ENCODE measurements around the gene PTPN22. TPM values are rescaled to one million over a fixed set of nuclear protein-coding genes. Genes with fewer than 3 reads are reported as not detected.

The PTPN22 gene
- total and polyA plus RNA-seq, 2 donors: 35.2 to 51.1 TPM

DNA sequence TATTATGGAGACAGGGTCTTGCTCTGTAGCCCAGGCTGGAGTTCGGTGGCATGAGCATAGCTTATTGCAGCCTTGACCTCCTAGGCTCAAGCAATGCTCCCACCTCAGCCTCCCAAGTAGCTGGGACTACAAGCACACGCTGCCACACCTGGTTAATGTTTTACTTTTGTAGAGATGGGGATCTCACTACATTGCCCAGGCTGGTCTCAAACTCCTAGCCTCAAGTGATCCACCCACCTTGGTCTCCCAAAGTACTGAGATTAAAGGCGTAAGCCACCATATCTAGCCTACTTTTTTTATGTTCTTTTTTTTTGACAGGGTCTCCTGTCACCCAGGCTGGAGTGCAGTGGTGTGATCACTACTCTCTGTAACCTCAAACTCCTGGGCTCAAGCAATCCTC, 21.8 kb upstream of the PTPN22 start:
- DNase-seq (ENCODE audit: low read depth in 6 of 9, low spot score in 9 of 9): no peak
- WGBS: 98% methylated on average over 3 of the region's 3 CpGs
- H3K27ac ChIP-seq (ENCODE audit: low read depth in 1 of 2, low read length in 1 of 2): no peak overlapping the region
- H3K36me3 ChIP-seq (ENCODE audit: control insufficient read depth in 2 of 2, insufficient read depth in 2 of 2, low read length in 1 of 2): peaks cover 23 to 42% of the 10 kb centered on the region in 2 donors
- H3K4me3 ChIP-seq (ENCODE audit: low read length in 2 of 2): no peak overlapping the region
- no peaks in the 10 kb centered on the region for H3K27me3 ChIP-seq (ENCODE audit: control insufficient read depth in 2 of 2, insufficient read depth in 1 of 2, low read length in 1 of 2)
- no peaks in the 10 kb centered on the region for H3K9me3 ChIP-seq (ENCODE audit: control insufficient read depth in 2 of 2, insufficient read depth in 1 of 2, low read length in 1 of 2)
- H3K4me1 ChIP-seq (ENCODE audit: control insufficient read depth in 2 of 2, insufficient read depth in 2 of 2, low read length in 2 of 2): no peaks in the 10 kb centered on the region

DNA sequence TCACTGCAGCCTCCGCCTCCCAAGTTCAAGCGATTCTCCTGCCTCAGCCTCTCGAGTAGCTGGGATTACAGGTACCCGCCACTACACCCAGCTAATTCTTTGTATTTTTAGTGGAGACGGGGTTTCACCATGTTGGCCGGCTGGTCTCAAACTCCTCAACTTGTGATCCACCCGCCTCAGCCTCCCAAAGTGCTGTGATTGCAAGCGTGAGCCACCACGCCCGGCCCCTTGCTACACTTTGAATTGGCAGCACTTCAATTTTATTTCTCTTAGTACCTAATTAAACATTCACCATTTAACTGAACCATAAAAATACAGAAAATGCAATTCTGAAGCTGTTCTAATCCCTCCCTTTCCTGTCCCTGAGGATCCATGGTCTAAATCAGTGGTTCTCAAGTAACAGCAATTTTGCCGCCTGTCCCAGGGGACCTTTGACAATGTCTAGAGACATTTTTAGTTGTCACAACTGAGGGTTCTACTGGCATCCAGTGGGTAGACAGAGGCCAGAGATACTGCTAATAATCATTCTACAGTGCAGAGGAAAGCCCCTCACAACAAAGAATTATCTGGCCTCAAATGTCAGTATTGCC, 20.2 kb upstream of the PTPN22 start:
- 88% methylated on average over 11 of the region's 11 CpGs for WGBS
- Histone ChIP-seq H3K36me3 (ENCODE audit: control insufficient read depth in 2 of 2, insufficient read depth in 2 of 2, low read length in 1 of 2) (peaks cover 13 to 28% of the 10 kb centered on the region in 2 donors), H3K4me1 (ENCODE audit: control insufficient read depth in 2 of 2, insufficient read depth in 2 of 2, low read length in 2 of 2) (no peaks in the 10 kb centered on the region), H3K4me3 (ENCODE audit: low read length in 2 of 2) (no peak overlapping the region), H3K27me3 (ENCODE audit: control insufficient read depth in 2 of 2, insufficient read depth in 1 of 2, low read length in 1 of 2) (no peaks in the 10 kb centered on the region), H3K27ac (ENCODE audit: low read depth in 1 of 2, low read length in 1 of 2) (no peak overlapping the region), H3K9me3 (ENCODE audit: control insufficient read depth in 2 of 2, insufficient read depth in 1 of 2, low read length in 1 of 2) (no peaks in the 10 kb centered on the region)
- DNase-seq (ENCODE audit: low read depth in 6 of 9, low spot score in 9 of 9): no peak

DNA sequence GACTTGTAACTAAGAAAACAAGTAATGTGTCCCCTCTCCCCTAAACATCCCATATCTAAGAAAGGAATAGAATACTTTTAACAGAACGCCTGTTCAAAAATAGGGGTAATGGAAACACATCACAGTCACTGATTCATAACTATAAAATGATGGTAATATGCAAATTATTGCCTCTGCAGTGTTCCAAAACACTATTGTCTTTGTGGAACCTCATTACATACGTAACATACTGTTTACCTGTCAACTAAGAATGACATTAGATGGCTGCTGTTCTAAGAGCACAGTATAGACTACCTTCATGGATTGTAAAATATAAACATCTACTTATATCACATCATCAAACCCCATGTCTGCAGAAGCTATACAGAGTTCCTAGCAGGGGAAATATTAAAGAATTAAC, 19.3 kb upstream of the PTPN22 start:
- Histone ChIP-seq H3K36me3 (ENCODE audit: control insufficient read depth in 2 of 2, insufficient read depth in 2 of 2, low read length in 1 of 2) (peaks cover 8 to 20% of the 10 kb centered on the region in 2 donors), H3K27me3 (ENCODE audit: control insufficient read depth in 2 of 2, insufficient read depth in 1 of 2, low read length in 1 of 2) (no peaks in the 10 kb centered on the region), H3K27ac (ENCODE audit: low read depth in 1 of 2, low read length in 1 of 2) (no peak overlapping the region), H3K4me3 (ENCODE audit: low read length in 2 of 2) (no peak overlapping the region), H3K9me3 (ENCODE audit: control insufficient read depth in 2 of 2, insufficient read depth in 1 of 2, low read length in 1 of 2) (no peaks in the 10 kb centered on the region), H3K4me1 (ENCODE audit: control insufficient read depth in 2 of 2, insufficient read depth in 2 of 2, low read length in 2 of 2) (no peaks in the 10 kb centered on the region)
- DNase-seq (ENCODE audit: low read depth in 6 of 9, low spot score in 9 of 9): no peak
- 70% methylated on average over 2 of the region's 2 CpGs for WGBS

DNA sequence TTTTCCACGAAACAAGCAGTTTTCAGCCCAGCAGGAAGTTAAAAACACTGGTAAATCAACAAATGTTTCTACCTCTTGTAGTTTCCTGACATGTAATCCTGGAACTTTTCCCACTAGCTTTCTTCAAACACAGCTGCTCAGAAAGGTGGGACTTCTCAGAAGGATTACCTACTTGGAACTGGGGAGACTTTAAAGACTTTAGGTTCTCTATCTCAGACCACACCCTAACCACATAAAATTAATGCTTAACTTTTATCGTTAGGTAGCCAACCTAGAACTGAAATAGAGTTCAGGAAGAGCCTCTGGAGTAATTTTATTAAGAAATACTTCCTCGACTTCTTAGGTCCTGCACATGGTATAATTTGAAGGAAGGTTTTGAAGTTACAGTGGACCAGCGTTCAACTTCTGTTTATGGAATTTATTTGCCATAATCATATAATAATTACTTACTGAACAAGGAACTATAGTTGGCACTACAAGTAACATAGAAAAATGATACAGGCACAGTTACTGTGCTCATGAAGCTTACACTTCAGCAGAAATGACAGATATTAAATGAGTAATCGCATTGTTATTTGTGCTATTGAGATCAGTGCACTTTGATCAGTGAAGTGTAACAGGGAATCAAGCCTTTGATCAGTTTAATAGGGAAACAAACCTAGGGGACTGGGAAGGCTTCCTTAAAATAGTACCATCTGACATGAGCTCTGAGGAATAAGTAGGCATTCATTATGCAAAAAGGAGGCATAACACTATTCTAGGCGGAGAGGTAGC, 16.1 kb upstream of the PTPN22 start, which contains the start of gene BCL2L15:
BCL2L15 (minus strand) TSS at position 180 of the 774 bp plus-strand sequence. CDS start 206 bp downstream, outside the sequence.
- WGBS: 78% methylated on average over 6 of the region's 6 CpGs
- no peak within 1 kb of the TSS for H3K4me3 ChIP-seq (ENCODE audit: low read length in 2 of 2)
- H3K36me3 ChIP-seq (ENCODE audit: control insufficient read depth in 2 of 2, insufficient read depth in 2 of 2, low read length in 1 of 2): peaks cover 0 to 5% of the 10 kb centered on the region in 2 donors
- no peaks in the 10 kb centered on the region for H3K27me3 ChIP-seq (ENCODE audit: control insufficient read depth in 2 of 2, insufficient read depth in 1 of 2, low read length in 1 of 2)
- no peaks in the 10 kb centered on the region for H3K9me3 ChIP-seq (ENCODE audit: control insufficient read depth in 2 of 2, insufficient read depth in 1 of 2, low read length in 1 of 2)
- H3K4me1 ChIP-seq (ENCODE audit: control insufficient read depth in 2 of 2, insufficient read depth in 2 of 2, low read length in 2 of 2): no peaks in the 10 kb centered on the region
- DNase-seq (ENCODE audit: low read depth in 6 of 9, low spot score in 9 of 9): no peak
- H3K27ac ChIP-seq (ENCODE audit: low read depth in 1 of 2, low read length in 1 of 2): no peak within 1 kb of the TSS

DNA sequence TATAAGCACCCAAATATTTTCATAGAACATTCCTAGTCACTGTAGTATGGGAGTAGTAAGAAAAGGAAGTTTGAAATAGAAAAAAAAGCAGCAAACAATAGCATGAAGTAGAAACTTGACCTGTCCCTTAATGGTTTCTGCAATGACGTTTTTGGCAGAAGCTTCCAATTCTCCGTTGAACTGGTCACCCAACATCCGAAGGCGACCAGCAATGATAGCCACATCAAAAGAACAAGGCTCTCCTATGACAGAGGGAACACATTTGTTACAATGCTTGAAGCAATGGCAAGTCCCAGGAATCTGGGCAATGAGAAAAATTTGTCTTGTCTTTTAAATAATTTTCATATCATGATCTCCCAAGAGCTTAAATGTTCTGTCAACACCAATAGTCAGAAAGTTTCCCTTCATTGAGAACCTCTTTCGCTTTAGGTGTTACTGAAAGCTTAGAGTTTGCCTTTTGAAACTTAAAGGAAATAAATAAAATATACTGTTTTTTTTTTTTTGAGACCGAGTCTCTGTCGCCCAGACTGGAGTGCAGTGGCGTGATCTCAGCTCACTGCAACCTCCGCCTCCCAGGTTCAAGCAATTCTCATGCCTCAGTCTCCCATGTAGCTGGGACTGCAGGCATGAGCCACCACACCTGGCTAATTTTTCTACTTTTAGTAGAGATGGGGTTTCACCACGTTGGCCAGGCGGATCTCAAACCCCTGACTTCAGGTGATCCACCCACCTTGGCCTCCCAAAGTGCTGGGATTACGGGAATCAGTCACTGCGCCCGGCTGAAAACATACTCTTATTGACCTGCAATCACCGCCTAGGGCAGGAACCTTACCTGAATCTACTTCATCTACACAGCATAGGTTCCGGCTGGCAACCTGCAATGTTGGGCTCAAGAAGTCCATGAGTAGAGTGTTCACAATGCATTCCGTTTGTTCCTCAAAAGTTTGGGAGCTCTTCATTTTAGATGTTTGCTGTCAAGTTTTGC, 15.2 kb upstream of the PTPN22 start:
- H3K36me3 ChIP-seq (ENCODE audit: control insufficient read depth in 2 of 2, insufficient read depth in 2 of 2, low read length in 1 of 2): peaks cover 0 to 5% of the 10 kb centered on the region in 2 donors
- DNase-seq (ENCODE audit: low read depth in 6 of 9, low spot score in 9 of 9): no peak
- no peaks in the 10 kb centered on the region for H3K9me3 ChIP-seq (ENCODE audit: control insufficient read depth in 2 of 2, insufficient read depth in 1 of 2, low read length in 1 of 2)
- peaks cover 0 to 1% of the 10 kb centered on the region in 2 donors for H3K4me1 ChIP-seq (ENCODE audit: control insufficient read depth in 2 of 2, insufficient read depth in 2 of 2, low read length in 2 of 2)
- H3K27me3 ChIP-seq (ENCODE audit: control insufficient read depth in 2 of 2, insufficient read depth in 1 of 2, low read length in 1 of 2): no peaks in the 10 kb centered on the region
- H3K27ac ChIP-seq (ENCODE audit: low read depth in 1 of 2, low read length in 1 of 2): no peak overlapping the region
- 97% methylated on average over 17 of the region's 17 CpGs for WGBS
- H3K4me3 ChIP-seq (ENCODE audit: low read length in 2 of 2): no peak overlapping the region

DNA sequence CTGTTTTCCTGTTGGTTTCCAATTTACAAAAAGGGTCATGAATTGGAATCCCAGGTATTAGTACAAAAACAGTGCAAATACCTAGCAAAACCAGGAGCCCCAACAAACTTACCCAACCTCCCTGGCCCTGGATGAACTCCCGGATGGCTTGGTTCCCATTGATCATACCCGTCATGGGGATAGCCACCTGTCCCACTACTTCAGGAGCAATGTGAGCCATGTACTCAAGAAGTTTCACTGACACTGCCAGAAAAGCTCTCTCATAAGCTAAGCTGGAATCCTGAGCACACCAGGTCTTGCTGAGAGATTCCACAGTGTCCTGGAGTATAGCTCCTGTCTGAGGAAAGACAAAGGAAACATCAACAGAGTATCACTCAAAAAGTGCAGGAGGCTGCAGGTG, 10.1 kb upstream of the PTPN22 start:
- no peak overlapping the region for H3K27ac ChIP-seq (ENCODE audit: low read depth in 1 of 2, low read length in 1 of 2)
- peaks cover 0 to 3% of the 10 kb centered on the region in 2 donors for H3K4me1 ChIP-seq (ENCODE audit: control insufficient read depth in 2 of 2, insufficient read depth in 2 of 2, low read length in 2 of 2)
- no peaks in the 10 kb centered on the region for H3K27me3 ChIP-seq (ENCODE audit: control insufficient read depth in 2 of 2, insufficient read depth in 1 of 2, low read length in 1 of 2)
- DNase-seq (ENCODE audit: low read depth in 6 of 9, low spot score in 9 of 9): no peak
- WGBS: 98% methylated on average over 2 of the region's 2 CpGs
- H3K36me3 ChIP-seq (ENCODE audit: control insufficient read depth in 2 of 2, insufficient read depth in 2 of 2, low read length in 1 of 2): peaks cover 0 to 5% of the 10 kb centered on the region in 2 donors
- no peak overlapping the region for H3K4me3 ChIP-seq (ENCODE audit: low read length in 2 of 2)
- no peaks in the 10 kb centered on the region for H3K9me3 ChIP-seq (ENCODE audit: control insufficient read depth in 2 of 2, insufficient read depth in 1 of 2, low read length in 1 of 2)

DNA sequence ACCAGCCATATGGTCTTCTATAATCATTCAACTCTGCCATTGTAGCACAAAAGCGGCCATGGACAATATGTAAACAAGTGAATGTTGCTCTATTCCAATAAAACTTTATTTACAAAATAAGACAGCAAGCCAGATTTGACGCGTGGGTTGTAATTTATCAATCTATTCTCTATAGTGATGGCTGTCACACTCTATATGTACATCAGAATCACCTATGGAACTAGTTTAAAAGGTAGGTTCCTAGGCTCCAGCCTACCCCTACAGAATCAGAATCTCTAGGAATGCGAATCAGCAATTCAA, 8.2 kb upstream of the PTPN22 start:
- no peak overlapping the region for H3K27ac ChIP-seq (ENCODE audit: low read depth in 1 of 2, low read length in 1 of 2)
- no peaks in the 10 kb centered on the region for H3K27me3 ChIP-seq (ENCODE audit: control insufficient read depth in 2 of 2, insufficient read depth in 1 of 2, low read length in 1 of 2)
- whole genome bisulfite sequencing: over 99% methylated on average over 4 of the region's 4 CpGs
- no peak overlapping the region for H3K4me3 ChIP-seq (ENCODE audit: low read length in 2 of 2)
- H3K36me3 ChIP-seq (ENCODE audit: control insufficient read depth in 2 of 2, insufficient read depth in 2 of 2, low read length in 1 of 2): no peaks in the 10 kb centered on the region
- H3K4me1 ChIP-seq (ENCODE audit: control insufficient read depth in 2 of 2, insufficient read depth in 2 of 2, low read length in 2 of 2): peaks cover 0 to 3% of the 10 kb centered on the region in 2 donors
- H3K9me3 ChIP-seq (ENCODE audit: control insufficient read depth in 2 of 2, insufficient read depth in 1 of 2, low read length in 1 of 2): no peaks in the 10 kb centered on the region
- no peak for DNase-seq (ENCODE audit: low read depth in 6 of 9, low spot score in 9 of 9)

DNA sequence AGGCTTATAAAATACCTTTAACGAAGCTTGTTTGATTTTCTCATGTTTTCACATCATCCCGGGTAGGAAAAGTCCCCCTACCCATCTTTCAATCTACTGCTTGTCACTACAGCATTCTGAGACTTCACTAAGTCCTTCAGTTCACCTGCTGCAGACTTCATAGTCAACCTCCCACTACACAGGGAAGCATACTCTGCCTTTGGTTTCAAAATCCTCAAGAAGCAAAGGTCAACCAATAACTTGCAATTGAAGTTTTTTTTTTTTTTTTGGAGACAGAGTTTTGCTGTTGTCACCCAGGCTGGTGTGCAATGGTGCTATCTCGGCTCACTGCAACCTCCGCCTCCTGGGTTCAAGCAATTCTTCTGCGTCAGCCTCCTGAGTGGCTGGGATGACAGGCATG, 4.7 kb upstream of the PTPN22 start:
- Histone ChIP-seq H3K27me3 (ENCODE audit: control insufficient read depth in 2 of 2, insufficient read depth in 1 of 2, low read length in 1 of 2) (no peaks in the 10 kb centered on the region), H3K27ac (ENCODE audit: low read depth in 1 of 2, low read length in 1 of 2) (no peak overlapping the region), H3K36me3 (ENCODE audit: control insufficient read depth in 2 of 2, insufficient read depth in 2 of 2, low read length in 1 of 2) (no peaks in the 10 kb centered on the region), H3K4me1 (ENCODE audit: control insufficient read depth in 2 of 2, insufficient read depth in 2 of 2, low read length in 2 of 2) (peaks cover 7 to 19% of the 10 kb centered on the region in 2 donors), H3K4me3 (ENCODE audit: low read length in 2 of 2) (no peak overlapping the region), H3K9me3 (ENCODE audit: control insufficient read depth in 2 of 2, insufficient read depth in 1 of 2, low read length in 1 of 2) (no peaks in the 10 kb centered on the region)
- 98% methylated on average over 5 of the region's 5 CpGs for WGBS
- no peak for DNase-seq (ENCODE audit: low read depth in 6 of 9, low spot score in 9 of 9)

DNA sequence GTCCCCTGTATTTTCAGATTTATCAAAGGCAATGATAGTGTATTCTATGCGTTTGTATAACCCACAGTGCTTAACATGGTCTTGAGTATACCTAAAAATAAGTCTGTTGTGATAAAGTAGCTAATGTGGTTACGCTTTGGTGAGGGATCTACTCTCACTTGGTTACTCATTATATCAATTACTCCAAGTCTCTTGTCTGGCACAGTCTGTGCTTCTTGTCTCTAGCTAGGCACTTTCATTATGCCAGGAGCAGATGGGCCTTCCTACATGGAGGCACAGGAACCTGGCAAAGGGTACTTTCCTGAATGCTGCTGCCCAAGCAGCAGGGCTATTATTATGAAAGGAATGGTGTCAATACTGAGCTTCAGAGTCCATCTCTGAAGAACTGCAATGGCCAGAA, 4.2 kb upstream of the PTPN22 start:
- 93% methylated on average over 2 of the region's 2 CpGs for WGBS

More for the DNA sequence above, 4.2 kb upstream of the PTPN22 start:
- no peak overlapping the region for H3K4me3 ChIP-seq (ENCODE audit: low read length in 2 of 2)
- peaks cover 7 to 21% of the 10 kb centered on the region in 2 donors for H3K4me1 ChIP-seq (ENCODE audit: control insufficient read depth in 2 of 2, insufficient read depth in 2 of 2, low read length in 2 of 2)
- H3K27me3 ChIP-seq (ENCODE audit: control insufficient read depth in 2 of 2, insufficient read depth in 1 of 2, low read length in 1 of 2): no peaks in the 10 kb centered on the region
- H3K9me3 ChIP-seq (ENCODE audit: control insufficient read depth in 2 of 2, insufficient read depth in 1 of 2, low read length in 1 of 2): no peaks in the 10 kb centered on the region
- DNase-seq (ENCODE audit: low read depth in 6 of 9, low spot score in 9 of 9): no peak
- no peak overlapping the region for H3K27ac ChIP-seq (ENCODE audit: low read depth in 1 of 2, low read length in 1 of 2)
- H3K36me3 ChIP-seq (ENCODE audit: control insufficient read depth in 2 of 2, insufficient read depth in 2 of 2, low read length in 1 of 2): no peaks in the 10 kb centered on the region
